Tibial nerve (tissue), 4 donors: ENCODE measurements around the gene SNRNP48. TPM values are rescaled to one million over a fixed set of nuclear protein-coding genes. Genes with fewer than 3 reads are reported as not detected.

Experiments used
- DNase-seq, 2 donors: peaks; one replicate each; pipeline ENCODE4 v3.0.0-alpha.2; 2019; ENCODE audit warnings: low spot score in 2 of 2
- H3K27ac ChIP-seq, 4 donors: fragments of 200-600 bp; sonication (generic) in 3 of 4; one replicate each; pipeline ENCODE4 v1.5.1; 2017 to 2019; ENCODE audit warnings: mild to moderate bottlenecking in 1 of 4
- H3K27me3 ChIP-seq, 2 donors: fragments of 200-600 bp; sonication (generic) in 1 of 2; one replicate each; pipeline versions ENCODE4 v1.5.1 to v1.6.0; 2017 to 2019
- H3K36me3 ChIP-seq, 3 donors: fragments of 200-600 bp; sonication (generic); one replicate each; pipeline ENCODE4 v1.5.1; 2018 to 2019
- H3K4me1 ChIP-seq, 4 donors: fragments of 200-600 bp; sonication (generic) in 3 of 4; one replicate each; pipeline ENCODE4 v1.5.1; 2017 to 2019
- H3K4me3 ChIP-seq, 4 donors: fragments of 200-600 bp; sonication (generic) in 3 of 4; one replicate each; pipeline ENCODE4 v1.5.1; 2017 to 2019; ENCODE audit warnings: mild to moderate bottlenecking in 1 of 4, moderate library complexity in 1 of 4
- H3K9me3 ChIP-seq, 4 donors: fragments of 200-600 bp; sonication (generic) in 3 of 4; one replicate each; pipeline ENCODE4 v1.5.1; 2017 to 2019
- EP300 ChIP-seq, 2 donors: sonication (generic); formaldehyde crosslinking; IDR thresholded peaks; one replicate each; pipeline ENCODE4 v1.6.1; 2017; ENCODE audit warnings: antibody characterized with exemption in 2 of 2, mild to moderate bottlenecking in 1 of 2
- POLR2A ChIP-seq, 2 donors: fragments of 450-650 bp; IDR thresholded peaks; one replicate each; pipeline ENCODE4 v1.6.1; 2017; ENCODE audit warnings: antibody characterized with exemption in 2 of 2, mild to moderate bottlenecking in 2 of 2, moderate library complexity in 2 of 2
- WGBS, 2 donors: methylation state at CpG; one replicate each; pipeline ENCODE4 v1.1.5; 2018; 5-methylcytosine and 5-hydroxymethylcytosine counted together
- total RNA-seq, 4 donors: library from RNA; depleted of rRNA; stranded (reverse); fragments of >200 nt; gene quantifications; one replicate each; pipeline ENCODE4 v1.1.0, GENCODE V29; 2016
- TF ChIP-seq, protein P1 (sequence below), 5 experiments: fragments of 200-600 bp in 3 of 5; fragments of 450-650 bp in 2 of 5; sonication (generic) in 3 of 5; IDR thresholded peaks; one replicate each; pipeline ENCODE4 v1.5.1; 2016 to 2019; ENCODE audit warnings: antibody characterized with exemption in 5 of 5, mild to moderate bottlenecking in 3 of 5, moderate library complexity in 2 of 5

Gene SNRNP48
- total RNA-seq, 4 donors from 2014 or later, result 7.8 to 15.7 (median 11.8) TPM

DNA sequence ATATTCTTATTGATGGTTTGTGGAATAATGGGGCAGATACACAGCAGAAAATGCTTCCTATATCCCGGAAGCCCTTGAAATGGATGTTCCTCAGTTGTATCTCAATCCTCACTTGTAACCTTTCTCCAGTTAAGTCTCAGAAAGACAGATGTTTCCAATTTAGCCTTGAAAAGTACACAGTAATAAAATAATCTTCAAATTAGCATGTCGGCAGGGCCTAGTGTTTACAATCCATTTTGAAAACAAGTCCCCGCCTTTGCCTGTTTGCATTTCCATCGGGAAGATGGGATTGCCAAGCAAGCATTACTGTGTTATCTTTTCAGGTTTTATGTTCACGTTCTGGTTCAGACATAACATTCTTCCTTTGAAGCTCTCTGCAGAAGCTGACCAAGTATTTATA lies 41.5 kb downstream of the SNRNP48 start:
- Histone ChIP-seq H3K27me3 (no peaks in the 10 kb centered on the region), H3K27ac (no peak overlapping the region), H3K4me3 (no peak overlapping the region), H3K4me1 (peaks cover 0 to 4% (median 0%) of the 10 kb centered on the region in 4 donors), H3K9me3 (no peaks in the 10 kb centered on the region), H3K36me3 (no peaks in the 10 kb centered on the region)
- WGBS, 2 donors, result 51 to 54% methylated on average over 5 of the region's 5 CpGs
- TF ChIP-seq POLR2A (IDR thresholded peaks at IDR 0.05), result no peak
- DNase-seq, result no peak

DNA sequence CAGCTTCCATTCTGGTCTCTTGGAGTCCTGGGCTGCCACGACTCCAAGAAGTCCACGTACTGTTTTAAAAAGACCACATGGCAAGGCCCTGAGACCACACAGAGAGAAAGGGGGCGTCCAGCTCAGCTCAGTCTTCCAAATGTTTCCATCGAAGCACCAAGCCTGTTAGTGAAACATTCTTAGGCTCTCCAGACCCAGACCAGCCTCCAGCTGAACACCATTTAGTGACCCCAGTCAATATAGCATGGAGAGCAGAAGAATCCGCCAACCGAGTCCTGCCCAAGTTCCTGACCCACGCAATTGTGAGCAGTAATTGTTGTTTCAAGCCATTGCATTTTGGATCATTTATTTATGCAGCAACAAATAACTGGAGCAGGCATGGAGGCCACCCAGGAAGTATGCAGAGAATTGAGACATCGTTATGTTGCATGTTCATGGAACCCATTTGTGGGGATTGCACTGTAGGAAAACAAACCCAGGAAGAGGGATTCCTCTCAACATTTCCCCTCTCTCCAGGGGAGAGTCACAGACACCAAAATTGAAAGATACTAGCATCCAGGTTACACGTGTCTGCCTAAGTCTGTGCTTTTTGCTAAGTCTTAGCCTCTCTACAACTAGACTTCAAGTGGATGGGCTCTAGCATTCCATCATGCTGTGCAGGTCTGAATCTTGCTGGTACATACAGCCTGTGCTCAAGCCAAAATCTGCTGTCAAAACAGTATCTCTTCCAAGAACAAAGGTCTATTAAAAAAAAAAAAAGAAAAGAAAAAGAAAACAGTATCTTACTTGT lies 42.7 kb downstream of the SNRNP48 start:
- 66 to 69% methylated on average over 9 of the region's 9 CpGs for WGBS, 2 donors
- H3K4me3 ChIP-seq, result no peak overlapping the region
- DNase-seq, result no peak
- no peak overlapping the region for H3K27ac ChIP-seq
- no peaks in the 10 kb centered on the region for H3K27me3 ChIP-seq
- H3K9me3 ChIP-seq, result no peaks in the 10 kb centered on the region
- no peaks in the 10 kb centered on the region for H3K36me3 ChIP-seq
- TF ChIP-seq, protein P1, sequence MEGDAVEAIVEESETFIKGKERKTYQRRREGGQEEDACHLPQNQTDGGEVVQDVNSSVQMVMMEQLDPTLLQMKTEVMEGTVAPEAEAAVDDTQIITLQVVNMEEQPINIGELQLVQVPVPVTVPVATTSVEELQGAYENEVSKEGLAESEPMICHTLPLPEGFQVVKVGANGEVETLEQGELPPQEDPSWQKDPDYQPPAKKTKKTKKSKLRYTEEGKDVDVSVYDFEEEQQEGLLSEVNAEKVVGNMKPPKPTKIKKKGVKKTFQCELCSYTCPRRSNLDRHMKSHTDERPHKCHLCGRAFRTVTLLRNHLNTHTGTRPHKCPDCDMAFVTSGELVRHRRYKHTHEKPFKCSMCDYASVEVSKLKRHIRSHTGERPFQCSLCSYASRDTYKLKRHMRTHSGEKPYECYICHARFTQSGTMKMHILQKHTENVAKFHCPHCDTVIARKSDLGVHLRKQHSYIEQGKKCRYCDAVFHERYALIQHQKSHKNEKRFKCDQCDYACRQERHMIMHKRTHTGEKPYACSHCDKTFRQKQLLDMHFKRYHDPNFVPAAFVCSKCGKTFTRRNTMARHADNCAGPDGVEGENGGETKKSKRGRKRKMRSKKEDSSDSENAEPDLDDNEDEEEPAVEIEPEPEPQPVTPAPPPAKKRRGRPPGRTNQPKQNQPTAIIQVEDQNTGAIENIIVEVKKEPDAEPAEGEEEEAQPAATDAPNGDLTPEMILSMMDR (IDR thresholded peaks at IDR 0.05), result no peak
- no peak for TF ChIP-seq EP300 (IDR thresholded peaks at IDR 0.05)
- no peak for TF ChIP-seq POLR2A (IDR thresholded peaks at IDR 0.05)
- peaks cover 0 to 4% (median 0%) of the 10 kb centered on the region in 4 donors for H3K4me1 ChIP-seq

DNA sequence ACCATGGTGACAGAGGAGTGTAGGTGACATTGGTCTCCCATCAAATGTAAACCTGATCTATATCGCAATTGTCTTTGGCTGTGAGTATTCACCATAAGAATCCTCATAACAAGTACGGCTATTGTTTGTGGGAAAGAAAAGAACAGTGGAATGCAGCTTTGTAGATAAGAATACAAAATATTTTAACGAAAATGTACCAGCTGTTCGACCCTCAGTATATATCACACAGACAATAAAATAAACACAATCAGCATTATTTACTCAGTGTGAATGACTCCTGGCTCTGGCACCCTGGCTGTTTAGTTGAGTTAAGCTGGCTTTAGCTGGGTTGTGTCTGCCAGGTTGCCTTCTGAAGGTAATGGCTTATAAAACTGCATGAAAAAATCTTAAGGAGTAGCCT lies 43.4 kb downstream of the SNRNP48 start:
- 29 to 35% methylated on average over 4 of the region's 4 CpGs for WGBS, 2 donors

DNA sequence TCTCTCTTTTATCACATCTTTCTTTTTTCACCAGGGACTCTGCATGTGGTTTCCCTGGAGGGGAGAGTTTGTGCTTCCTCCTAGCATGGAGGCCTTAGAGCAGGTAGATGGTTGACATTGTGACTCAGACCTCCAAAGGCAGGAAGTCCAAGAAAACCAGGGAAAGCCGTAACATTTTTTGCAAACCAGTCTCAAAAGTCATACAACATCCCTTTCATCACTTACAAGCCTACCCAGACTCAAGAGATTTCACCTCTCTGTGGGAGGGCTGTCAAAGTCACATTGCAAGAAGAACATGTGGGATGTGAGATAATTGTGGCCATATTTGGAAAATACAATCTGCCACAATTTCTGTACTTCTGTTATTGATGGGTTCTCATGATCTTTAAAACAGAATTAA lies 46.2 kb downstream of the SNRNP48 start:
- WGBS, 2 donors, result 81 to 92% methylated on average over 1 of the region's 1 CpG

More for the DNA sequence above, 43.4 kb downstream of the SNRNP48 start:
- H3K36me3 ChIP-seq, result no peaks in the 10 kb centered on the region
- no peak overlapping the region for H3K4me3 ChIP-seq
- no peak for DNase-seq
- peaks cover 0 to 4% (median 0%) of the 10 kb centered on the region in 4 donors for H3K4me1 ChIP-seq
- H3K27ac ChIP-seq, result no peak overlapping the region
- H3K9me3 ChIP-seq, result no peaks in the 10 kb centered on the region
- H3K27me3 ChIP-seq, result no peaks in the 10 kb centered on the region
- TF ChIP-seq, protein P1 (IDR thresholded peaks at IDR 0.05), result no peak
- TF ChIP-seq POLR2A (IDR thresholded peaks at IDR 0.05) (no peak), EP300 (IDR thresholded peaks at IDR 0.05) (no peak)

DNA sequence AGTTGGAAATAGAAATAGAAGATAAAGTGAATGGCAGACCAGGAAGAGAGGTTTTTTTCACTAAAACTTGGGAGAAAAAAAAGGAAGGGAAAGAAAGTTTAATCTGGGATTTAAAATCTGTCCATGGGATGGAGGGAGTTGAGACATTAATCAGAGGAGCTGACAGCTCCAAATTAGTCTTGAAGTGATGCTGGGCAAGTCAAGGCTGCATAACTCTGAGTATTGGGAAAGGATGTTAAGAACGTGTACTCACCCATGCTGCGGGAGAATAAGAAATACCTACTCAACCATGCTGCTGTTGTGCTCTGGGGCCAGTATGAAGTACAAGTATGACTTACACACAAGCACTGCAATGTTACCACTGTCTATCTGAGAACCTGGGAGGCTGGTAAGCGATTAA lies 47.5 kb downstream of the SNRNP48 start:
- H3K27me3 ChIP-seq, result no peaks in the 10 kb centered on the region
- TF ChIP-seq, protein P1 (IDR thresholded peaks at IDR 0.05), result no peak
- TF ChIP-seq POLR2A (IDR thresholded peaks at IDR 0.05) (no peak), EP300 (IDR thresholded peaks at IDR 0.05) (no peak)
- no peaks in the 10 kb centered on the region for H3K36me3 ChIP-seq
- H3K4me1 ChIP-seq, result peaks cover 0 to 4% (median 0%) of the 10 kb centered on the region in 4 donors
- no peaks in the 10 kb centered on the region for H3K9me3 ChIP-seq
- no peak overlapping the region for H3K27ac ChIP-seq
- WGBS, 2 donors, result 85 to 87% methylated on average over 3 of the region's 3 CpGs
- no peak overlapping the region for H3K4me3 ChIP-seq
- DNase-seq, result no peak

More for the DNA sequence above, 46.2 kb downstream of the SNRNP48 start:
- TF ChIP-seq EP300 (IDR thresholded peaks at IDR 0.05) (no peak), POLR2A (IDR thresholded peaks at IDR 0.05) (no peak)
- TF ChIP-seq, protein P1 (IDR thresholded peaks at IDR 0.05), result no peak
- H3K27ac ChIP-seq, result no peak overlapping the region
- DNase-seq, result no peak
- H3K4me1 ChIP-seq, result peaks cover 0 to 4% (median 0%) of the 10 kb centered on the region in 4 donors
- H3K4me3 ChIP-seq, result no peak overlapping the region
- no peaks in the 10 kb centered on the region for H3K36me3 ChIP-seq
- H3K9me3 ChIP-seq, result no peaks in the 10 kb centered on the region
- no peaks in the 10 kb centered on the region for H3K27me3 ChIP-seq
